GM21619 (cell line): ENCODE measurements around the gene NPC1.
"Not testable (repeated sequence)": the region's sequence is repeated elsewhere in the genome, so short reads cannot be mapped to it uniquely, and the experiment has no call there.

ENCODE experiments used
- ATAC-seq: cut with Tn5 transposase; IDR thresholded peaks from one replicate; pipeline ENCODE4 v1.9.1; 2021; ENCODE audit not compliant: unreplicated experiment

The NPC1 gene

GRCh38 chr18:23577521-23577920 lies 8.8 kb downstream of the NPC1 start:
- ATAC-seq = not testable (repeated sequence)

- ATAC-seq = no peak
Observed at GRCh38 chr18:23575309-23575651, 11.0 kb downstream of the NPC1 start.

- ATAC-seq = no peak
Observed at GRCh38 chr18:23574611-23575308, 11.5 kb downstream of the NPC1 start.

GRCh38 chr18:23573626-23574431 lies 12.5 kb downstream of the NPC1 start:
- ATAC-seq = peak; percentile 61

GRCh38 chr18:23573020-23573419 lies 13.3 kb downstream of the NPC1 start:
- ATAC-seq = no peak

- no peak for ATAC-seq
Observed at GRCh38 chr18:23572570-23572969, 13.7 kb downstream of the NPC1 start.

GRCh38 chr18:23572012-23572411 lies 14.3 kb downstream of the NPC1 start:
- ATAC-seq = no peak

GRCh38 chr18:23570912-23571504 lies 15.3 kb downstream of the NPC1 start:
- no peak for ATAC-seq

GRCh38 chr18:23569299-23570063 lies 16.8 kb downstream of the NPC1 start:
- ATAC-seq = no peak

- no peak for ATAC-seq
Observed at GRCh38 chr18:23568281-23569138, 17.8 kb downstream of the NPC1 start.

GRCh38 chr18:23567671-23568070 lies 18.6 kb downstream of the NPC1 start:
- no peak for ATAC-seq

- ATAC-seq = no peak
Observed at GRCh38 chr18:23565916-23566547, 20.3 kb downstream of the NPC1 start.

- ATAC-seq = no peak
Observed at GRCh38 chr18:23563377-23564043, 22.8 kb downstream of the NPC1 start.

GRCh38 chr18:23560186-23560585 lies 26.1 kb downstream of the NPC1 start:
- no peak for ATAC-seq

GRCh38 chr18:23557511-23557910 lies 28.8 kb downstream of the NPC1 start:
- not testable (repeated sequence) for ATAC-seq

GRCh38 chr18:23556145-23556780 lies 30.0 kb downstream of the NPC1 start:
- ATAC-seq = no peak

- no peak for ATAC-seq
Observed at GRCh38 chr18:23553887-23554286, 32.4 kb downstream of the NPC1 start.

GRCh38 chr18:23552505-23552904 lies 33.8 kb downstream of the NPC1 start:
- no peak for ATAC-seq

GRCh38 chr18:23551978-23552377 lies 34.3 kb downstream of the NPC1 start:
- ATAC-seq = no peak
